HG03575 (cell line): ENCODE measurements around the gene CCDC179.

ENCODE experiments used
- ATAC-seq: cut with Tn5 transposase; IDR thresholded peaks from one replicate; pipeline ENCODE4 v1.9.1; 2021; ENCODE audit not compliant: unreplicated experiment, insufficient number of reproducible peaks, low FRiP score; ENCODE audit errors: extremely low read depth

Gene CCDC179

DNA sequence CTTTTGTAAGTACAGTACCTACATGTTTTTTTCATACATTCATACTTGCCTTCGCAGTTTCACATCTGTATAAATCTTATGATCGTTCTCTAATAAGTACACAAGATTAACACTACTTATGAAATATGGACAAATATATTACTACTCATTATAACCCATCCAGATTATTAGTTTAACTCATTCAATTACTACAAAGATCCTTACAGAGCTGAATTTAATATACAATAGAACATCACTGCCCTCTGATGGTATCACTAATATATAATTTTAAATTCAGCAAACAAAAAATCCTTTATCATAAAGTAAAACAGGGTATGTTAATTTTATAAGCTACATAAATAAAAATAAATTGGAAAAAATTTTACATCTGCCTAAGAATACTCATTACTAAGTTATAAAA, 38.1 kb downstream of the CCDC179 start:
- no peak for ATAC-seq

DNA sequence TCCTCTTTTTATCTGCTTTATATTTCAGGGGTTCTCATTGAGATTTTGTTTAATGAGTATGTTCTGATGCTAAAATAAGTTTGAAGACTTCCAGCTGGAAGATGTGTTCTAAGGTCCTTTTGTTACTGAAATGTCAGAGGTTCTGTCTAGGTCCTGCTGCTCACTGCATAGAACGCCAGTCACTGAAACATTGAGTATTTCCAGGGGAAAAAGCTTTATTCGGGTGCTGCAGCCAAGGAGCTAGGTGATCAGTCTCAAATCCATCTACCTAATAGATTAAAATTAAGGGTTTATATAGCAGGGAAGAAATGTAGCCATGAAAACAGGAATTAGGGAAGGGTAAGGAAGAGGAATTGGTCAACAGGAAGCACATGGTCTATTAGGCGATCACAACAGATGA, 50.4 kb downstream of the CCDC179 start:
- no peak for ATAC-seq

DNA sequence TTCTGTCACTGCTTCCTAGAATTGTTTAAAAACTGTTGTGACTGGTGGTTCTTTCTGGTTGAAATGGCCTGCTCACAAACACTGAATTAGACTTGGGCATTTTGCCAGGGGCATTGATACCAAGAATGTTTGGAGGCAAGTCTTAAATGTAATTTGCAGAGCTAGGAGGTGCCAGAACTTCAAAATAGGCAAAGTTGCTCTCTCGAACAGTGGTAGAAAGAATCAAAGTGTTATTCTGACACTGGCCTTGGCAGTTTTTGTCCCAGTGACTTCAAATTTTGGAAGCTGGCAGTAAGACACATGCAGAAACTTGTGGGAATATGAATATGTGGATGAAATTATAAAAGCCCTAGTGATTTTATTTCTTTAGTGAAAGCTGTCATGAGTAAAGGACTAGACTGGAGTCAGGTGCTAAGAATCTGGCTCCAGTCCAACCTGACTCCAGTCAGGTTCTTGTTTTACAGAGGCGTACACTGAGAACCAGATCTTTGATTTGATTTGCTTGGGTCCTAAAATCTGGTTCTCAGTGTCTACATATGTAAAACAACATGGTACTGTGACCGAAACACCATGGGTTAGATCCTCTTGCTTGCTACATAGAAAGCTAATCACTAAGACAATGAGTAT, 51.6 kb downstream of the CCDC179 start:
- ATAC-seq, result no peak

DNA sequence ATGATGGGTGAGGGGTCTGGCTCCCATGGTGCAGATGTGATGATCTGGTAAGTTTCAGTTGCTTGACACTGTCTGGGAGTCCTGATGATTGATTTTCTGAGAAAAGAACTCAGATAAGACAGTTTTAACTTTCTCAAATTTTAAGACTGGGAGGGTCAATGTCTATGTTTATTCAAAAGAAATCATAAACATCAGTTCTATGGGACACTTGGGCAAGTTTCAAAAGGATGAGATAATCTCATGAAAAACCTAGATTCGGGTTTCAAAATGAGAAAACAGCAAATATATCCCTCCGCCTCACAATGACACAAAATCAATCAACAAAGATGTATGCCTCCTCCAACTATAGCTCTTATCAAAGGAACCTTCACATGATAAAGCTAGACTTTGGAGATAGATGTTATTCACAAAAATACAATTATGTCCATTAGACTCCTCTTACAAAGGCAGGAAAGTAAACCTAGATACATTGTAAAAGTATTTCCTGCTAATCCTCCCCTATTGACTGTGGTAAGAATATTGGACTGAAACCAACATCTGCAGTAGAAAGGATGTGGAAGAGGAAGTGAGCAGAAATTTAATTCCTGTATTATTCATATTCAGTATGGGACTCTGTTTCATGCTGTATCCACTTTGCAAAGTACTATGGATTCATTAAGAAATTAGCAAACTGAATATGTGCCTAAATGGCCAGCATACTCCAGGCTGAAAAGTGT, 52.3 kb downstream of the CCDC179 start:
- peak; percentile 88 for ATAC-seq

DNA sequence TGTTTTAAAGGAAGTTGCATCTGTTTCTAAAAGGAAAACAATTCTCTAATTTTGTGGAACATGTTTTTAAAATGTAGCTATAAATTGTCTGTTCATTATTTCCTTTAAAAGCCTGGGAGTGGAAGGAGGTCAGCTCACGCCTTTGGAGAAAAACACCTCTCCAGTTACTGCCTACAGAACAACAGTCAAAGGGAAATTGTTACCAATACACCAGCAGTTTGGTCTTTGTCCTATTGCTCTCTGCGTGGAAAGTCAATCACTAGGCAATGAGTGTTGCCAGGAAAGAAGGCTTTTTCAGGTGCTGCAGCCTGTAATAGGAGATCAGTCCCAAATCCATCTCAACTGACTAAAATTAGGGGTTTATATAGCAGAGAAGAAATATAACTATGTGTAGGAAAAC, 52.9 kb downstream of the CCDC179 start:
- ATAC-seq, result no peak

DNA sequence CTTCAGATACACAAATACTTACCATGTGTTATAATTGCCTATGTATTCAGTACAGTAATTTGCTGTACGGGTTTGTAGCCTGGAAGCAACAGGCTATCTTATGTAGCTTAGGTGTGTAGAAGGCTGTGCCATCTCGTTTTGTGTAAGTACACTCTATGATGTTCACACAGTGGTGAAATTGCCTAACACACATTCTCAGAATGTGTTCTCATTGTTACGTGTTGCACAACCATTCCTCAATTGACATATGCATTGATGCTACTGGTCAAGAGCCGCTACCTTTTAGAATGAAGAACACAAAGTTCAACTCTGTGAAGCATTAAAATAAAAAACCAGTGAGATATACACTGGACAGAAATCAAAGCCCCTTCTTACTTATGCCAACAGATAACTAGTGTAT, 57.4 kb downstream of the CCDC179 start:
- ATAC-seq, result no peak

DNA sequence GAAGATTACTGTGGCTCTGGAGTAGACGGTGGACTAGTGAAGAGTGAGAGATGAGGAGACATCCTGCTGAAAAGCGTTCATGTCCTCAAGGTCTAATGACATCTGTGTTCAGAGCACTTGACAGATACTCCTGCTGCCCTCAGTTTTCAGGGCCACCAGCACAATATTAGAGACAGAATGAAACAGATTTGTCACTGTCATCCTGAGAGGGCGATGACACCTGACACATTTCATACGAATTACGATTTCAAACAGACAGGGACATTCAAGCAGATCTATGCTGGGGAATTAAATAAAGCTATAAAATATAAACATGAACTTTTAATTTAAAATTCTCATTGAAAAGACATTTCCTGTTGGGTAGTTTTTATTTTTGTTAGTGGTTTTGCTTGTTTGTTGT, 59.8 kb downstream of the CCDC179 start:
- ATAC-seq, result no peak

DNA sequence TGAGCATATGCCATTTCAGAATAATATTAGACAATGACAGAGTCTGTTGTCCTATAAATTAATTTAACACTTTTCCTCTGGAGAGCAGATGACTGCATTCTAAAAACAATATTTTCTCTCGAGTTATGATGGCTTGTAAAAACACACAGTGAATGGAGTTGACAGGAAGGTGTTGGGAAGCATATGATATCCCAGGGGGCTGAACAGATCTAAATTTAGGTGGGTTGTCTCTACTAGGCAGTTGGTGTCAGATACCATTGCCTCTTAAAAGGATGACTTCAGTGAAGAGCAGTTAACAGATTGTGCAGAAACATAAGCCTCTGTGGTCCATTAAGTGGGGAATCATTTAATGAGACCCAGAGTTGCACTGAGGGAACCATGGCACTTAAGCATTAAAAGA, 61.4 kb downstream of the CCDC179 start:
- no peak for ATAC-seq

DNA sequence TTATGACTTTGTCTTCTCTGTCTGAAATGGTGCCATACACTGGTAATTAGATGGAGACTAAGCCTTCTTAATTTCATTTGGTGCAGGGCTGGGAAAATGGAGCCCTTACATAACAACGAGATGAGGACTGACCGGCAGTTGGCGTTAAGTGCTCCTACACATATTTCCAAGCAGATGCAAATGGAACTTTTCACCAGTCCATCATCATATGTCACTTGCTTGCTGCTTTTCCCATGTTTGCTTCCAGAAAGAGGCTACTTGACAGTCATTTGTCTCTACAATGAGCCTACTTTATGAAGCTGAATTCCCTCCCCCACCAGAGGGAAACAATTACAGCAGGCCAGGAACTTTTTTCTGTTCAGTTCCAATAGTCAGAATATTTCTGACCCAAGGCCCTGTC, 63.2 kb downstream of the CCDC179 start:
- no peak for ATAC-seq
